Measurements from ENCODE around the gene STAM. TPM values are rescaled to one million over a fixed set of nuclear protein-coding genes. Genes with fewer than 3 reads are reported as not detected.

The STAM gene
- polyA plus RNA-seq, 1 of the 3 experiments (the other 2 are of a cell fraction): 19.1 TPM

GRCh38 chr10:17703706-17704105, 59.8 kb downstream of the STAM start:
- Histone ChIP-seq H3K27me3 (ENCODE audit: insufficient read depth) (no peaks in the 10 kb centered on the region), H3K36me3 (replicated peaks in 1 of 2; ENCODE audit: control insufficient read depth in 1 of 2, insufficient read depth in 2 of 2, low read length in 1 of 2) (peaks cover 36 to 42% of the 10 kb centered on the region in 2 experiments), H3K4me1 (ENCODE audit: control insufficient read depth in 1 of 2, insufficient read depth in 2 of 2, low read depth in 1 of 2, low read length in 1 of 2) (no peaks in the 10 kb centered on the region), H3K9ac (no peak overlapping the region), H3K9me3 (no peaks in the 10 kb centered on the region), H3F3A (replicated peaks; ENCODE audit: insufficient read depth) (no peaks in the 10 kb centered on the region), H2AFZ (ENCODE audit: low read depth) (no peak overlapping the region), H3K79me2 (ENCODE audit: insufficient read depth) (no peaks in the 10 kb centered on the region), H3K4me3 (ENCODE audit: low read depth in 2 of 2, low read length in 1 of 2) (no peak overlapping the region), H4K20me1 (ENCODE audit: insufficient read depth) (no peaks in the 10 kb centered on the region), H3K9me2 (no peaks in the 10 kb centered on the region), H3K4me2 (no peak overlapping the region), H3K27ac (ENCODE audit: low read depth in 2 of 2, low read length in 1 of 2) (no peak overlapping the region)
- CTCF ChIA-PET: interaction anchor here (0.7 kb wide), 1 partner anchor 11 kb away, joined by 3 read pairs; no protein-coding TSS in a partner anchor
- POLR2A ChIA-PET: no interaction called here
- no peak for DNase-seq
- TF ChIP-seq, protein P1, sequence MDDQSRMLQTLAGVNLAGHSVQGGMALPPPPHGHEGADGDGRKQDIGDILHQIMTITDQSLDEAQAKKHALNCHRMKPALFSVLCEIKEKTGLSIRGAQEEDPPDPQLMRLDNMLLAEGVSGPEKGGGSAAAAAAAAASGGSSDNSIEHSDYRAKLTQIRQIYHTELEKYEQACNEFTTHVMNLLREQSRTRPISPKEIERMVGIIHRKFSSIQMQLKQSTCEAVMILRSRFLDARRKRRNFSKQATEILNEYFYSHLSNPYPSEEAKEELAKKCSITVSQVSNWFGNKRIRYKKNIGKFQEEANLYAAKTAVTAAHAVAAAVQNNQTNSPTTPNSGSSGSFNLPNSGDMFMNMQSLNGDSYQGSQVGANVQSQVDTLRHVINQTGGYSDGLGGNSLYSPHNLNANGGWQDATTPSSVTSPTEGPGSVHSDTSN (IDR thresholded peaks at IDR 0.05): no peak
- TF ChIP-seq EZH2phosphoT487 (IDR thresholded peaks at IDR 0.05; ENCODE audit: borderline replicate concordance, low read depth) (no peak), JUND (IDR thresholded peaks at IDR 0.05) (no peak), MXI1 (IDR thresholded peaks at IDR 0.05; ENCODE audit: low read depth, low read length) (no peak), CHD2 (IDR thresholded peaks at IDR 0.05; ENCODE audit: low read length, partially characterized antibody) (no peak), RCOR1 (IDR thresholded peaks at IDR 0.05; ENCODE audit: low read length) (no peak), SMC3 (IDR thresholded peaks at IDR 0.05; ENCODE audit: low read depth, low read length) (no peak), RAD21 (IDR thresholded peaks at IDR 0.05; ENCODE audit: low read length) (no peak), GABPA (IDR thresholded peaks at IDR 0.05; ENCODE audit: low read depth) (no peak), IRF3 (IDR thresholded peaks at IDR 0.05; ENCODE audit: low read depth, low read length) (no peak), NFIC (IDR thresholded peaks at IDR 0.05; ENCODE audit: borderline replicate concordance) (no peak), FOXM1 (IDR thresholded peaks at IDR 0.05; ENCODE audit: low read depth) (no peak), ZBTB33 (IDR thresholded peaks at IDR 0.05; ENCODE audit: borderline replicate concordance, low read depth) (no peak), TEAD4 (IDR thresholded peaks at IDR 0.05; ENCODE audit: borderline replicate concordance, insufficient read depth) (no peak), RFX5 (IDR thresholded peaks at IDR 0.05; ENCODE audit: low read length) (no peak), MEF2A (IDR thresholded peaks at IDR 0.05; ENCODE audit: borderline replicate concordance, low read depth) (no peak), YY1 (IDR thresholded peaks at IDR 0.05; ENCODE audit: low read depth) (no peak)
- TF ChIP-seq, protein P2, sequence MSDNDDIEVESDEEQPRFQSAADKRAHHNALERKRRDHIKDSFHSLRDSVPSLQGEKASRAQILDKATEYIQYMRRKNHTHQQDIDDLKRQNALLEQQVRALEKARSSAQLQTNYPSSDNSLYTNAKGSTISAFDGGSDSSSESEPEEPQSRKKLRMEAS (IDR thresholded peaks at IDR 0.05; ENCODE audit: low read depth): no peak
- TF ChIP-seq, protein P3, sequence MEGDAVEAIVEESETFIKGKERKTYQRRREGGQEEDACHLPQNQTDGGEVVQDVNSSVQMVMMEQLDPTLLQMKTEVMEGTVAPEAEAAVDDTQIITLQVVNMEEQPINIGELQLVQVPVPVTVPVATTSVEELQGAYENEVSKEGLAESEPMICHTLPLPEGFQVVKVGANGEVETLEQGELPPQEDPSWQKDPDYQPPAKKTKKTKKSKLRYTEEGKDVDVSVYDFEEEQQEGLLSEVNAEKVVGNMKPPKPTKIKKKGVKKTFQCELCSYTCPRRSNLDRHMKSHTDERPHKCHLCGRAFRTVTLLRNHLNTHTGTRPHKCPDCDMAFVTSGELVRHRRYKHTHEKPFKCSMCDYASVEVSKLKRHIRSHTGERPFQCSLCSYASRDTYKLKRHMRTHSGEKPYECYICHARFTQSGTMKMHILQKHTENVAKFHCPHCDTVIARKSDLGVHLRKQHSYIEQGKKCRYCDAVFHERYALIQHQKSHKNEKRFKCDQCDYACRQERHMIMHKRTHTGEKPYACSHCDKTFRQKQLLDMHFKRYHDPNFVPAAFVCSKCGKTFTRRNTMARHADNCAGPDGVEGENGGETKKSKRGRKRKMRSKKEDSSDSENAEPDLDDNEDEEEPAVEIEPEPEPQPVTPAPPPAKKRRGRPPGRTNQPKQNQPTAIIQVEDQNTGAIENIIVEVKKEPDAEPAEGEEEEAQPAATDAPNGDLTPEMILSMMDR (IDR thresholded peaks at IDR 0.05): no peak
- 98% methylated on average over 3 of the region's 3 CpGs for WGBS (ENCODE audit: low lambda C conversion rate)

Data from SK-N-SH (cell line).